Panc1 (cell line): ENCODE data around the gene GRM4. TPM values are rescaled to one million over a fixed set of nuclear protein-coding genes. Genes with fewer than 3 reads are reported as not detected.

Experiments used
- ATAC-seq: fragments of 200-7000 bp; cut with Tn5 transposase; 2 replicates; pipeline ENCODE4 v1.9.1; 2020; ENCODE audit warnings: mild to moderate bottlenecking, moderate library complexity
- BruUV-seq: library from RNA; stranded (reverse); fragments of 400-500 nt; replicated peaks from 2 replicates; lab custom pipeline; 2021; lab: Mats Ljungman, UMichigan
- CTCF ChIA-PET: fragments of 300-600 bp; sonication (Branson Sonifier 250); formaldehyde crosslinking; loops from one replicate; lab custom pipeline; 2022; ENCODE audit warnings: antibody characterized with exemption; lab: Charles Lee
- POLR2A ChIA-PET: fragments of 300-600 bp; sonication (Branson Sonifier 250); formaldehyde crosslinking; loops from one replicate; lab custom pipeline; 2022; ENCODE audit warnings: antibody characterized with exemption; lab: Charles Lee
- DNase-seq: peaks from one replicate; pipeline ENCODE4 v3.0.0-alpha.2; 2010; ENCODE audit warnings: low read depth, low spot score
- H3K27ac ChIP-seq: 2 replicates; pipeline ENCODE4 v1.5.1; 2011; ENCODE audit warnings: mild to moderate bottlenecking, low read length, inconsistent platforms
- H3K27me3 ChIP-seq: fragments of 200-500 bp; sonication (Bioruptor generic); 2 replicates; pipeline ENCODE4 v1.6.0; 2014; ENCODE audit warnings: low read length, inconsistent platforms; ENCODE audit not compliant: control insufficient read depth, insufficient read depth
- H3K36me3 ChIP-seq: fragments of 200-500 bp; sonication (Bioruptor generic); 2 replicates; pipeline ENCODE4 v1.5.1; 2014; ENCODE audit warnings: inconsistent platforms, mild to moderate bottlenecking, low read length, moderate library complexity; ENCODE audit not compliant: control insufficient read depth, insufficient read depth
- H3K4me1 ChIP-seq: 2 replicates; pipeline ENCODE4 v1.5.1; 2011; ENCODE audit warnings: inconsistent platforms, mild to moderate bottlenecking, low read length, moderate library complexity; ENCODE audit not compliant: control insufficient read depth, insufficient read depth
- H3K4me3 ChIP-seq, 2 experiments: 2 replicates each; pipeline ENCODE4 v1.5.1; 2011 to 2012; ENCODE audit warnings: low read depth in 2 of 2, low read length in 2 of 2, mild to moderate bottlenecking in 2 of 2, inconsistent platforms in 1 of 2, moderate library complexity in 1 of 2
- H3K9me3 ChIP-seq: fragments of 200-500 bp; sonication (Bioruptor generic); 2 replicates; pipeline ENCODE4 v1.5.1; 2014; ENCODE audit warnings: low read depth, mild to moderate bottlenecking, inconsistent platforms, low read length, moderate library complexity; ENCODE audit not compliant: control insufficient read depth, insufficient read depth
- CTCF ChIP-seq: fragments of 450-650 bp; IDR thresholded peaks from 2 replicates; pipeline ENCODE4 v1.5.1; 2017; ENCODE audit warnings: mild to moderate bottlenecking
- POLR2AphosphoS5 ChIP-seq: IDR thresholded peaks from 2 replicates; pipeline ENCODE4 v1.6.1; 2012; ENCODE audit warnings: mild to moderate bottlenecking, low read depth, low read length, moderate library complexity
- SIN3A ChIP-seq: IDR thresholded peaks from 2 replicates; pipeline ENCODE4 v1.6.1; 2012; ENCODE audit warnings: low read depth, mild to moderate bottlenecking, low read length, moderate library complexity, borderline replicate concordance; ENCODE audit not compliant: insufficient read depth
- TCF7L2 ChIP-seq: IDR thresholded peaks from 2 replicates; pipeline ENCODE4 v1.6.1; 2011; ENCODE audit warnings: mild to moderate bottlenecking, low read depth, low read length, inconsistent platforms
- in situ Hi-C: cut with HindIII; loops from 2 replicates; pipeline ENCODE4 v1.10.0; 2016; ENCODE audit warnings: low sequenced_read_pairs, low pct_unique_long_range_greater_than_20kb
- intact Hi-C: fragments of 100-400 bp; cut with micrococcal nuclease; formaldehyde crosslinking; loops from one replicate; pipeline ENCODE4 v1.10.0; 2022; ENCODE audit not compliant: unreplicated experiment
- total RNA-seq: library from RNA; stranded (reverse); gene quantifications from one replicate; pipeline ENCODE4 v1.2.1, GENCODE V29; 2021; ENCODE audit not compliant: unreplicated experiment
- TF ChIP-seq, protein P1 (sequence below), 2 experiments: IDR thresholded peaks; 2 replicates each; pipeline ENCODE4 v1.6.1; 2011 to 2012; ENCODE audit warnings: low read depth in 2 of 2, control low read depth in 1 of 2, low read length in 1 of 2, mild to moderate bottlenecking in 1 of 2, moderate library complexity in 1 of 2; ENCODE audit not compliant: insufficient read depth in 1 of 2

The GRM4 gene
- total RNA-seq, 1 experiment from 2014 or later: 1.3 TPM

- Histone ChIP-seq H3K4me3 (no peak overlapping the region), H3K4me1 (no peaks in the 10 kb centered on the region), H3K27ac (no peak overlapping the region), H3K27me3 (no peaks in the 10 kb centered on the region), H3K9me3 (no peaks in the 10 kb centered on the region), H3K36me3 (no peaks in the 10 kb centered on the region)
- intact Hi-C loops (no loop called here), in situ Hi-C loops (no loop called here)
- BruUV-seq: no TSS peak
- TF ChIP-seq TCF7L2: no peak
- TF ChIP-seq, protein P1, sequence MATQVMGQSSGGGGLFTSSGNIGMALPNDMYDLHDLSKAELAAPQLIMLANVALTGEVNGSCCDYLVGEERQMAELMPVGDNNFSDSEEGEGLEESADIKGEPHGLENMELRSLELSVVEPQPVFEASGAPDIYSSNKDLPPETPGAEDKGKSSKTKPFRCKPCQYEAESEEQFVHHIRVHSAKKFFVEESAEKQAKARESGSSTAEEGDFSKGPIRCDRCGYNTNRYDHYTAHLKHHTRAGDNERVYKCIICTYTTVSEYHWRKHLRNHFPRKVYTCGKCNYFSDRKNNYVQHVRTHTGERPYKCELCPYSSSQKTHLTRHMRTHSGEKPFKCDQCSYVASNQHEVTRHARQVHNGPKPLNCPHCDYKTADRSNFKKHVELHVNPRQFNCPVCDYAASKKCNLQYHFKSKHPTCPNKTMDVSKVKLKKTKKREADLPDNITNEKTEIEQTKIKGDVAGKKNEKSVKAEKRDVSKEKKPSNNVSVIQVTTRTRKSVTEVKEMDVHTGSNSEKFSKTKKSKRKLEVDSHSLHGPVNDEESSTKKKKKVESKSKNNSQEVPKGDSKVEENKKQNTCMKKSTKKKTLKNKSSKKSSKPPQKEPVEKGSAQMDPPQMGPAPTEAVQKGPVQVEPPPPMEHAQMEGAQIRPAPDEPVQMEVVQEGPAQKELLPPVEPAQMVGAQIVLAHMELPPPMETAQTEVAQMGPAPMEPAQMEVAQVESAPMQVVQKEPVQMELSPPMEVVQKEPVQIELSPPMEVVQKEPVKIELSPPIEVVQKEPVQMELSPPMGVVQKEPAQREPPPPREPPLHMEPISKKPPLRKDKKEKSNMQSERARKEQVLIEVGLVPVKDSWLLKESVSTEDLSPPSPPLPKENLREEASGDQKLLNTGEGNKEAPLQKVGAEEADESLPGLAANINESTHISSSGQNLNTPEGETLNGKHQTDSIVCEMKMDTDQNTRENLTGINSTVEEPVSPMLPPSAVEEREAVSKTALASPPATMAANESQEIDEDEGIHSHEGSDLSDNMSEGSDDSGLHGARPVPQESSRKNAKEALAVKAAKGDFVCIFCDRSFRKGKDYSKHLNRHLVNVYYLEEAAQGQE (IDR thresholded peaks at IDR 0.05; ENCODE audit: insufficient read depth in 1 of 2, low read depth in 2 of 2, low read length in 1 of 2): no peak
- TF ChIP-seq POLR2AphosphoS5: no peak
- TF ChIP-seq CTCF: no peak
- no peak for TF ChIP-seq SIN3A
- ChIA-PET POLR2A (interaction anchor here (0.7 kb wide), 1 partner anchor 22 kb away, joined by 3 read pairs; no protein-coding TSS in a partner anchor), CTCF (interaction anchor here (0.6 kb wide), 1 partner anchor 272 kb away, joined by 7 read pairs; no protein-coding TSS in a partner anchor)
- DNase-seq (no peak), ATAC-seq (no peak)
These were observed 113.0 kb downstream of the GRM4 start for GRCh38 chr6:34032856-34033255.

- intact Hi-C loops (no loop called here), in situ Hi-C loops (no loop called here)
- no peak for TF ChIP-seq TCF7L2
- TF ChIP-seq SIN3A: no peak
- TF ChIP-seq CTCF: no peak
- TF ChIP-seq, protein P1 (IDR thresholded peaks at IDR 0.05; ENCODE audit: insufficient read depth in 1 of 2, low read depth in 2 of 2, low read length in 1 of 2): no peak
- TF ChIP-seq POLR2AphosphoS5: no peak
- no peak for ATAC-seq
- Histone ChIP-seq H3K27ac (no peak overlapping the region), H3K36me3 (no peaks in the 10 kb centered on the region), H3K27me3 (no peaks in the 10 kb centered on the region), H3K9me3 (no peaks in the 10 kb centered on the region), H3K4me1 (no peaks in the 10 kb centered on the region), H3K4me3 (no peak overlapping the region)
- DNase-seq: no peak
- CTCF ChIA-PET: no interaction called here
- no TSS peak for BruUV-seq
- POLR2A ChIA-PET: interaction anchor here (0.6 kb wide), 1 partner anchor 178 kb away, joined by 3 read pairs; no protein-coding TSS in a partner anchor
These were observed 114.1 kb downstream of the GRM4 start for GRCh38 chr6:34031625-34032383.
